PC-9 (cell line): ENCODE measurements around the gene CYSRT1. TPM values are rescaled to one million over a fixed set of nuclear protein-coding genes. Genes with fewer than 3 reads are reported as not detected.
A peak's percentile ranks its signal among the peaks of the same experiment; 100 is the strongest.

Source experiments
- BruUV-seq: library from RNA; stranded (reverse); fragments of 400-500 nt; replicated peaks from 2 replicates; lab custom pipeline; 2021; lab: Mats Ljungman, UMichigan
- CTCF ChIA-PET: fragments of 300-600 bp; sonication (Branson Sonifier 250); formaldehyde crosslinking; loops from one replicate; lab custom pipeline; 2022; ENCODE audit warnings: antibody characterized with exemption; lab: Charles Lee
- POLR2A ChIA-PET: fragments of 300-600 bp; sonication (Branson Sonifier 250); formaldehyde crosslinking; loops from one replicate; lab custom pipeline; 2022; ENCODE audit warnings: antibody characterized with exemption; ENCODE audit not compliant: unreplicated experiment; lab: Charles Lee
- DNase-seq, 2 experiments: peaks; one replicate each; pipeline versions ENCODE4 v3.0.0 to v3.0.0-alpha.2; 2015 to 2022; ENCODE audit warnings: mixed read lengths in 1 of 2
- H2AFZ ChIP-seq: fragments of 200-600 bp; sonication (generic); 2 replicates; pipeline ENCODE4 v1.8.1; 2017; ENCODE audit warnings: antibody characterized with exemption
- H3F3A ChIP-seq: fragments of 200-600 bp; sonication (generic); 2 replicates; pipeline ENCODE4 v1.8.1; 2017; ENCODE audit warnings: antibody characterized with exemption, mild to moderate bottlenecking, low read depth; ENCODE audit not compliant: insufficient read depth
- H3K27ac ChIP-seq: fragments of 200-600 bp; sonication (generic); 2 replicates; pipeline ENCODE4 v1.6.1; 2016; ENCODE audit warnings: mixed run types
- H3K27me3 ChIP-seq: fragments of 200-600 bp; sonication (generic); 2 replicates; pipeline ENCODE4 v1.6.1; 2016; ENCODE audit warnings: low read depth, mixed run types; ENCODE audit not compliant: insufficient read depth
- H3K36me3 ChIP-seq: fragments of 200-600 bp; sonication (generic); 2 replicates; pipeline ENCODE4 v1.6.1; 2016; ENCODE audit warnings: low read depth, mixed run types
- H3K4me1 ChIP-seq: fragments of 200-600 bp; sonication (generic); replicated peaks from 2 replicates; pipeline ENCODE4 v1.6.1; 2016; ENCODE audit warnings: mixed run types; ENCODE audit not compliant: insufficient read depth
- H3K4me2 ChIP-seq: fragments of 200-600 bp; sonication (generic); 2 replicates; pipeline ENCODE4 v1.6.1; 2017; ENCODE audit warnings: mixed run types
- H3K4me3 ChIP-seq: fragments of 200-600 bp; sonication (generic); 2 replicates; pipeline ENCODE4 v1.6.1; 2016; ENCODE audit warnings: mixed run types
- H3K79me2 ChIP-seq: fragments of 200-600 bp; sonication (generic); 2 replicates; pipeline ENCODE4 v1.6.1; 2017; ENCODE audit warnings: low read depth, mixed run types
- H3K9me2 ChIP-seq: fragments of 200-600 bp; sonication (generic); 2 replicates; pipeline ENCODE4 v1.8.1; 2017; ENCODE audit warnings: mild to moderate bottlenecking; ENCODE audit not compliant: insufficient read depth
- H3K9me3 ChIP-seq: fragments of 200-600 bp; sonication (generic); 2 replicates; pipeline ENCODE4 v1.8.1; 2016; ENCODE audit warnings: low read depth; ENCODE audit not compliant: insufficient read depth
- H4K20me1 ChIP-seq: fragments of 200-600 bp; sonication (generic); 2 replicates; pipeline ENCODE4 v1.8.1; 2017; ENCODE audit not compliant: insufficient read depth
- CTCF ChIP-seq: fragments of 200-600 bp; sonication (generic); conservative IDR thresholded peaks from 2 replicates; pipeline ENCODE4 v1.6.1; 2017; ENCODE audit warnings: mixed run types, antibody characterized with exemption, mild to moderate bottlenecking, moderate library complexity
- EZH2 ChIP-seq: fragments of 200-600 bp; sonication (generic); IDR thresholded peaks from 2 replicates; pipeline ENCODE4 v1.8.0; 2017; ENCODE audit warnings: antibody characterized with exemption, low read depth
- intact Hi-C: fragments of 100-400 bp; cut with micrococcal nuclease; formaldehyde crosslinking; loops from one replicate; pipeline ENCODE4 v1.10.0; 2022; ENCODE audit not compliant: unreplicated experiment
- total RNA-seq: library from RNA; stranded (reverse); gene quantifications from 2 replicates; pipeline ENCODE4 v1.2.3, GENCODE V29; 2021

Gene CYSRT1
- total RNA-seq, 1 experiment from 2014 or later, result 15.2 TPM

- POLR2A ChIA-PET, result no interaction called here
- no TSS peak for BruUV-seq
- no peaks in the 10 kb centered on the region for H3K9me3 ChIP-seq
- CTCF ChIA-PET, result no interaction called here
- TF ChIP-seq EZH2 (no peak), CTCF (no peak)
- no peaks in the 10 kb centered on the region for H3K36me3 ChIP-seq
- H4K20me1 ChIP-seq, result no peaks in the 10 kb centered on the region
- H3K27ac ChIP-seq, result no peak overlapping the region
- H3K9me2 ChIP-seq, result no peaks in the 10 kb centered on the region
- peaks cover 8% of the 10 kb centered on the region; the same call in 1 of the 2 replicates for H3F3A ChIP-seq
- DNase-seq, result no peak
- H3K4me1 ChIP-seq, result peaks cover 9% of the 10 kb centered on the region
- H3K27me3 ChIP-seq, result no peaks in the 10 kb centered on the region
- intact Hi-C loops, result no loop called here
- no peak overlapping the region for H2AFZ ChIP-seq
- H3K4me2 ChIP-seq, result no peak overlapping the region
- H3K4me3 ChIP-seq, result no peak overlapping the region
- peaks cover 5% of the 10 kb centered on the region; the same call in 1 of the 2 replicates for H3K79me2 ChIP-seq
Observed at GRCh38 chr9:137212520-137212919, 12.5 kb upstream of the CYSRT1 start.

GRCh38 chr9:137213160-137214060 lies 11.6 kb upstream of the CYSRT1 start:
- DNase-seq, result no peak
- H3K27ac ChIP-seq, result no peak overlapping the region
- peaks cover 10% of the 10 kb centered on the region; the same call in 1 of the 2 replicates for H3F3A ChIP-seq
- ChIA-PET CTCF (interaction anchor here (0.6 to 0.7 kb wide), 2 partner anchors 89 to 143 kb away, joined by 3 to 4 read pairs; no protein-coding TSS in a partner anchor), POLR2A (interaction anchor here (0.7 kb wide), 1 partner anchor 24 kb away, joined by 3 read pairs; no protein-coding TSS in a partner anchor)
- H3K9me3 ChIP-seq, result no peaks in the 10 kb centered on the region
- BruUV-seq, result no TSS peak
- H3K4me2 ChIP-seq, result no peak overlapping the region
- no peaks in the 10 kb centered on the region for H3K79me2 ChIP-seq
- no peak overlapping the region for H3K4me3 ChIP-seq
- H4K20me1 ChIP-seq, result no peaks in the 10 kb centered on the region; the same call in 1 of the 2 replicates
- TF ChIP-seq EZH2, result no peak
- peak; percentile 51 for TF ChIP-seq CTCF
- H3K9me2 ChIP-seq, result no peaks in the 10 kb centered on the region
- intact Hi-C loops, result no loop called here
- no peak overlapping the region for H2AFZ ChIP-seq
- no peaks in the 10 kb centered on the region for H3K27me3 ChIP-seq
- H3K36me3 ChIP-seq, result no peaks in the 10 kb centered on the region
- H3K4me1 ChIP-seq, result peaks cover 17% of the 10 kb centered on the region

- Histone ChIP-seq H3K4me2 (no peak overlapping the region), H3K4me3 (no peak overlapping the region), H3K27ac (no peak overlapping the region), H3K4me1 (peaks cover 26% of the 10 kb centered on the region), H4K20me1 (no peaks in the 10 kb centered on the region; the same call in 1 of the 2 replicates), H3K9me3 (no peaks in the 10 kb centered on the region), H2AFZ (no peak overlapping the region), H3F3A (peaks cover 20% of the 10 kb centered on the region), H3K79me2 (no peaks in the 10 kb centered on the region), H3K27me3 (no peaks in the 10 kb centered on the region), H3K36me3 (no peaks in the 10 kb centered on the region), H3K9me2 (no peaks in the 10 kb centered on the region)
- DNase-seq, result no peak
- no TSS peak for BruUV-seq
- no peak for TF ChIP-seq EZH2
- no peak for TF ChIP-seq CTCF
- ChIA-PET POLR2A (no interaction called here), CTCF (no interaction called here)
- intact Hi-C loops, result no loop called here
Observed at GRCh38 chr9:137214620-137215019, 10.4 kb upstream of the CYSRT1 start.
